ENCODE measurements around the gene RAPGEF5. TPM values are rescaled to one million over a fixed set of nuclear protein-coding genes. Genes with fewer than 3 reads are reported as not detected.

RAPGEF5 gene
- under 1 TPM; 0.26 to 0.56 TPM for total RNA-seq

DNA sequence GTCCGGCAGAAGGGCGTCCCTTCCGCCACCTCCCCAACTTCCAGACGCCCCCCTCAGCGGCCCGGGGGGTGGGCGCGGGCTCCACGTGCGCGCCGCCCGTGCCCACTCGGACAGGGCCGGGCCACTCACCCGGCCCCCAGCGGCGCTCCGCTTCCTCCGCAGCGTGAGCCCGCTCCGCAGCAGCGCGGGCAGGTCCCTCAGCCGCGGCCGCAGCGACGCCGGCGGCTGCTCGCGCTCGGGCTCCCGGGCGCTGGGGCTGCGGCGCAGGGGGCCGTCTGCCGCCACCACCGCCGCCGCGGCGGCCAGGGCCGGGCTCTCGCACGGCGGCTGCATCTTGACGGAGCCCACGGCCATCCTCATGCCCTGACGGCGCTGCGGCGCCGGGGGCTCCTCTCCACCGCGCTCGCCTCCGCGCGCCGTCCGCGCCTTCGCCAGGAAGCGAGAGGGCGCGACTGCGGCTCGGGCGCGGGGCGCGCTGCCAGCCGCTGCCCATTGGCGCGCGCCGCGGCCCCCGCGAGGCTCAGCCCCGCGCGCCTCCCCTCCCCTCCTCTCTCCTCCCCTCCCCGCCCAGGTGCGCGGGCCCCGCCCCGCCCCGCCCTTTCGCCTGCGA lies at the start of gene RAPGEF5:
Gene RAPGEF5 (minus strand): TSS at position 454 of the 610 bp plus-strand sequence. CDS start 94 bp downstream, at position 360.
- no peak for ATAC-seq (replicated peaks)
- Mint-ChIP-seq H3K4me1 (no peaks in the 10 kb centered on the region), H3K36me3 (ENCODE audit: low read depth) (peaks cover 4% of the 10 kb centered on the region), H3K4me3 (peak within 1 kb of the TSS; percentile 59), H3K27ac (no peak within 1 kb of the TSS), H3K9me3 (peaks cover 3% of the 10 kb centered on the region), H3K27me3 (peaks cover 37% of the 10 kb centered on the region)

DNA sequence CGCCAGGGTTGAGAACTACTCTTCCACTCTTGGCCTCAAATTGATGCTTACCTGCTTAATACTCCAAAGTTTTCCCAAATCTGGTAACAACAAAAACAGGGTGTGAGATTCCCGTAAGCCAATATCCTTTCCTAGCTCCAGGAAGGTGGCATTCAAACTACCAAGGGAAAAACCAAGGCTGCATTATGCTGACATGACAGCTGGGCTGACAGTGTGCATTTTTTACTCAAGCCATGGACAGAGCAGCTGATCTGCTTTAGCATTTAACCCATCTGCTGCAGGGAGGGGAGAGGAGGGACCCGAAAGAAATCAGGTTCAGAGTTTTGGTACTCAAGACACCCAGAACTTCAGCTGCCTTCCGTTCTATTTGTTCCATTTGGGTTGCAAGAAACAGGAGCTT lies 49.8 kb upstream of the RAPGEF5 start:
- ATAC-seq (replicated peaks), result no peak
- Mint-ChIP-seq H3K4me3 (no peak overlapping the region), H3K36me3 (ENCODE audit: low read depth) (no peaks in the 10 kb centered on the region), H3K9me3 (no peaks in the 10 kb centered on the region), H3K27ac (no peak overlapping the region), H3K27me3 (no peaks in the 10 kb centered on the region), H3K4me1 (peaks cover 9% of the 10 kb centered on the region)

- Mint-ChIP-seq H3K36me3 (ENCODE audit: low read depth) (no peaks in the 10 kb centered on the region), H3K4me1 (peaks cover 9% of the 10 kb centered on the region), H3K27ac (no peak overlapping the region), H3K9me3 (no peaks in the 10 kb centered on the region), H3K4me3 (no peak overlapping the region), H3K27me3 (no peaks in the 10 kb centered on the region)
- ATAC-seq (replicated peaks), result no peak
These were observed 47.6 kb upstream of the RAPGEF5 start for GRCh38 chr7:22404421-22405023.

- Mint-ChIP-seq H3K4me1 (peaks cover 9% of the 10 kb centered on the region), H3K4me3 (no peak overlapping the region), H3K27ac (no peak overlapping the region), H3K27me3 (no peaks in the 10 kb centered on the region), H3K36me3 (ENCODE audit: low read depth) (no peaks in the 10 kb centered on the region), H3K9me3 (no peaks in the 10 kb centered on the region)
- no peak for ATAC-seq (replicated peaks)
These were observed 46.4 kb upstream of the RAPGEF5 start for GRCh38 chr7:22403344-22403743.

DNA sequence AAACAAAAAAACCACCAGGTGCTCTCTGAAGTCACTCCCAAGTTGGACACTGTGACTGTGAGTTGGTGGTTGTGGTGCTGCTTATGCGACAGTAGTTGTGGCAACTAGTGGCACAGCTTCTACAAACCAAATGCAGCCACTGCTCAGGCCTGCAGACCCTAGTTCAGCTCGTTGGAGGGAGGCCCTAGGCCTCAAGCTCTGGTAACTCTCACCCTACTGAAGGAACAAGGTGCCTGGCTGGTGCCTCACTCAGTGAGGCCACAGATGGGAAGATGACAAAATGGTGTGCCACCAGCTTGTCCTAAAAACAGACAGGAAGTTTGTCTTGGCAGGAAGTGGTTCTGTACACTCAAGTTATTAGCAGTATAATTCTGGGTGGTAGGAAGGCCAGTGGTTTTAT lies 45.3 kb upstream of the RAPGEF5 start:
- Mint-ChIP-seq H3K9me3 (no peaks in the 10 kb centered on the region), H3K4me1 (peaks cover 9% of the 10 kb centered on the region), H3K27ac (no peak overlapping the region), H3K27me3 (no peaks in the 10 kb centered on the region), H3K4me3 (no peak overlapping the region), H3K36me3 (ENCODE audit: low read depth) (no peaks in the 10 kb centered on the region)
- ATAC-seq (replicated peaks), result peak; percentile 42

DNA sequence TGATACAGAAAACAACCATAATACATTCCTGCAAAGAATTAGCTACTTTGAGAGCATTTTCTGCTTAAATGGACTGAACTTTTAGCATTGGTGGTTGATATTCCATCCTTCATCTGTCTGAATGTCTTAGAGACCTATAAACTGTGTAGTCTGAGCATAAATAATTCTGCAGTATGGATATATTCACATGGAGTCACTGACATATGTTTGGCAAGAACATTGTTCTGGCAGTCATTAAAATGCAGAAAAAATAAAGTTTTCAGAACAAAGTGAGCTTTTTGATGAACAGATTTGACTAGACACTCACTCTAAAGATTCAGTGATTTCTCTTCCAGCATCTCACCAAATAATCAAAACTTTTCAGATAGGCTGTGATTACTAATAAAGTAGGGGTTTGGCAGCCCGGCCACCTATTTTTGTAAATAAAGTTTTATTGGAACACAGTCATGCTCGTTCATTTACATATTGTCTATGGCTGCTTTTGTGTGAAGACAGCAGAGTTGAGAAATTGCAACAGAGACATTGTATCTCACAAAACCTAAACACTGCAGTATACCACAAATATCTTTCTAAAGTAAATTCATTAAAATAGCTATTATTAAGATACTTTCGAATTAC lies 44.1 kb upstream of the RAPGEF5 start:
- ATAC-seq (replicated peaks), result no peak
- Mint-ChIP-seq H3K9me3 (no peaks in the 10 kb centered on the region), H3K4me1 (peaks cover 9% of the 10 kb centered on the region), H3K36me3 (ENCODE audit: low read depth) (no peaks in the 10 kb centered on the region), H3K27ac (no peak overlapping the region), H3K27me3 (no peaks in the 10 kb centered on the region), H3K4me3 (no peak overlapping the region)

DNA sequence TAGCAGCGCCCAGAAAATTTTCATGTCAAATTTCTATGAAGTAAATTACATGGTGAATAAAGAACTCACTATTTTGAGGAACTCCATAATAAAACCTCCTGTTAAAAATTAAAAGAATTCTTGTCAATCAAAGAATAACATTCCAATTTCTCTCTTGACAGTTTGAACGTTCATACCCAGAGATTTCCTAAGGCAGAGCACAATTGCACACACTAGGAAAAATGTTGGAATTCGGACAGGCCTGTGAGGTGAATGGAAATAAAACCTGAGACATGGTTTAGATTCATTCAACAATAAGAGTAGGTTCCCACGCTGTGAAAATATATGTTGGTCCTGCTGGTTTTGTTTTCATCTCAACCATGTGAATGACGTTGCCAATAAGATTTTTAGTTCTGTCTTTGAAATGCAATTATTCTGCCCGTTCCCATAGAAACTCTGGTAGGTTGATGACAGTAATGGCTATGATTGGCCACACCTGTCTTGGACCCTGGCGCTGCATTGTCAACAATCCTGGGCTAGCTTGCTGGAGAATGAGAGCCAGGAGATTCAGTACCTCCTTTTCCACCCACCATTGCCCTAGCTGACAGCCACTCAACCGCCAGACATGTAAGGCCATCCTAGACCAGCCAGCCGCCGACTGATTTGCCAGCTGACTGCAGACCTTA lies 43.3 kb upstream of the RAPGEF5 start:
- Mint-ChIP-seq H3K27ac (no peak overlapping the region), H3K4me3 (no peak overlapping the region), H3K4me1 (peaks cover 9% of the 10 kb centered on the region), H3K36me3 (ENCODE audit: low read depth) (no peaks in the 10 kb centered on the region), H3K27me3 (no peaks in the 10 kb centered on the region), H3K9me3 (no peaks in the 10 kb centered on the region)
- ATAC-seq (replicated peaks), result no peak

GRCh38 chr7:22399546-22399945 lies 42.6 kb upstream of the RAPGEF5 start:
- Mint-ChIP-seq H3K9me3 (no peaks in the 10 kb centered on the region), H3K36me3 (ENCODE audit: low read depth) (no peaks in the 10 kb centered on the region), H3K27me3 (peaks cover 1% of the 10 kb centered on the region), H3K27ac (no peak overlapping the region), H3K4me1 (peaks cover 9% of the 10 kb centered on the region), H3K4me3 (no peak overlapping the region)
- ATAC-seq (replicated peaks), result no peak

DNA sequence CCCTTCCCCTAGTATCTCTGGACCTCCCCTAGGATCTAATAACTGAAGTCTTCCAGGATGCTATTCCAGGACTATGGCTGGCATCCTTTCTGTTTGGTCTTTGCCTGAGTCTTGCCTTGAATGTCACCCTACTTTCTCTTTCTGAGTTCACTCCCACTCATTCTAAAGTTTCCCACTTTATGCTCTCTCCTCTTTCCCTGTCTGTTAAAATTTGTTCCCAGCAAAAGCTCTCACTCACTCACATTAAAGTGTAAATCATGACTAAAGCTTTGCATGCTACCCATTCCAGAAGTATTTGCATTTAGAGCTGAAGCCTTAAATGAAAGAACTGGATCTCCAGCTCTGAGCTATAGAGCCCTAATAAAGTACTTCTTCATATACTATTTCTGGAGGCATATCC lies 42.1 kb upstream of the RAPGEF5 start:
- no peak for ATAC-seq (replicated peaks)
- Mint-ChIP-seq H3K9me3 (no peaks in the 10 kb centered on the region), H3K4me1 (peaks cover 9% of the 10 kb centered on the region), H3K36me3 (ENCODE audit: low read depth) (no peaks in the 10 kb centered on the region), H3K27me3 (peaks cover 4% of the 10 kb centered on the region), H3K27ac (no peak overlapping the region), H3K4me3 (no peak overlapping the region)

DNA sequence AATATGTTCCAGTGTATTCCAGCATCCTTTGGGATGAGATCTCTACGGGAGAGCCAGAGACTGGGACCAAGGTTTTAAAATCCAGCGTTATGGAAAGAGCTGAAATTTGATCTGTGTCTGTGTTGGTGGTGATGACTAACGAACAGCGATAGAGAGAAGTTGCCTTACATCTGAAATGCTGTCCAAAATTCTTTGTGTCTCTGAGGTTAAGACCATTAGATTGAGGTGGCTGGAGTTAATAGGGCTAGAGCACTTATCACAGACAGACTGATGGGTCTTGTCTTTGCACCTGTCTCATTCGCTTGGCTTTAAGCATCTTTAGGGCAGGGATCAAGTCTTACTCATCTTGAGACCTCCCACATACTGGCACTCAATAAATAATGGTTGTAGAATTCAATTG lies 41.0 kb upstream of the RAPGEF5 start:
- no peak overlapping the region for H3K27ac Mint-ChIP-seq
- H3K4me1 Mint-ChIP-seq, result peaks cover 4% of the 10 kb centered on the region
- no peak overlapping the region for H3K4me3 Mint-ChIP-seq
- ATAC-seq (replicated peaks), result no peak
- H3K27me3 Mint-ChIP-seq, result peaks cover 9% of the 10 kb centered on the region
- H3K36me3 Mint-ChIP-seq (ENCODE audit: low read depth), result no peaks in the 10 kb centered on the region
- H3K9me3 Mint-ChIP-seq, result no peaks in the 10 kb centered on the region

DNA sequence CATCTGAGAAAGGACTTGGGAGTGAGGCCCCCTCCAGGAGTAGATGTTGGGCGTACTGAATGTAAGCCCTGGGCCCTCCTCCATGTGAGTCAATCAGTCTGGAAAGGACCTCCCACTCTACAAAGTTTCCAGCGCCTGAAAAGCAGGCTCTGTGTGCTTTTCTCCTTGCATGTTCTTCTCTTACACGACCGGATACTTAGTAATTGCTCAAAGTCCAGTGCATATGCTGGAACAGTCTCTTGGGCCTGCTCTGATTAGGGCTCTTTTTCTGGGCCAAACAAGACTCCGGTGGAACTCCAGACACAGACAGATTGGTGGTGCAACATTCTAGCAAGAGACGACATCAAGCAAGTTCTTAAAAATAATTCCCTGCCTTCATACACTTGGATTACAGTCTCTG lies 38.3 kb upstream of the RAPGEF5 start:
- no peaks in the 10 kb centered on the region for H3K36me3 Mint-ChIP-seq (ENCODE audit: low read depth)
- no peak for ATAC-seq (replicated peaks)
- no peaks in the 10 kb centered on the region for H3K4me1 Mint-ChIP-seq
- H3K9me3 Mint-ChIP-seq, result no peaks in the 10 kb centered on the region
- peaks cover 9% of the 10 kb centered on the region for H3K27me3 Mint-ChIP-seq
- H3K27ac Mint-ChIP-seq, result no peak overlapping the region
- no peak overlapping the region for H3K4me3 Mint-ChIP-seq

DNA sequence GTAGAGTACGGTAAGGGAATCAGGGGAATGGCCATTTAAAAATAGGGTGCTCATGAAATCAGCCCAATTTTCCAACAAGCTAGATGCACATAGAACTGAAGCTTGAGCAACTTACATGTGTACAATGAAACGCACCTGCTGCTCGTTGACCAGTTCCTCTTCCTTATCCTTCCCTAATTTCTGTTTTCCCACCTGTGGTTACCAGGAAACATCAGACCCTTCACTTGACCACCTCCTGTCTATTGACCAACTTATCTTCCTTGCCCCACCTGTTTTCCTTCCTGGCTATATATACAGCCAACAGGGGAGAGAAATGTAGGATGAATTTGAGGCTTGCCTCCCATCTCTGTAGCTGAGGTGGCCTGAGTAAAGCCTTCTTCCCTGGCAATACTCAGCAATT lies 37.8 kb upstream of the RAPGEF5 start:
- Mint-ChIP-seq H3K4me3 (no peak overlapping the region), H3K36me3 (ENCODE audit: low read depth) (no peaks in the 10 kb centered on the region), H3K27ac (no peak overlapping the region), H3K4me1 (no peaks in the 10 kb centered on the region), H3K27me3 (peaks cover 9% of the 10 kb centered on the region), H3K9me3 (no peaks in the 10 kb centered on the region)
- ATAC-seq (replicated peaks), result no peak

DNA sequence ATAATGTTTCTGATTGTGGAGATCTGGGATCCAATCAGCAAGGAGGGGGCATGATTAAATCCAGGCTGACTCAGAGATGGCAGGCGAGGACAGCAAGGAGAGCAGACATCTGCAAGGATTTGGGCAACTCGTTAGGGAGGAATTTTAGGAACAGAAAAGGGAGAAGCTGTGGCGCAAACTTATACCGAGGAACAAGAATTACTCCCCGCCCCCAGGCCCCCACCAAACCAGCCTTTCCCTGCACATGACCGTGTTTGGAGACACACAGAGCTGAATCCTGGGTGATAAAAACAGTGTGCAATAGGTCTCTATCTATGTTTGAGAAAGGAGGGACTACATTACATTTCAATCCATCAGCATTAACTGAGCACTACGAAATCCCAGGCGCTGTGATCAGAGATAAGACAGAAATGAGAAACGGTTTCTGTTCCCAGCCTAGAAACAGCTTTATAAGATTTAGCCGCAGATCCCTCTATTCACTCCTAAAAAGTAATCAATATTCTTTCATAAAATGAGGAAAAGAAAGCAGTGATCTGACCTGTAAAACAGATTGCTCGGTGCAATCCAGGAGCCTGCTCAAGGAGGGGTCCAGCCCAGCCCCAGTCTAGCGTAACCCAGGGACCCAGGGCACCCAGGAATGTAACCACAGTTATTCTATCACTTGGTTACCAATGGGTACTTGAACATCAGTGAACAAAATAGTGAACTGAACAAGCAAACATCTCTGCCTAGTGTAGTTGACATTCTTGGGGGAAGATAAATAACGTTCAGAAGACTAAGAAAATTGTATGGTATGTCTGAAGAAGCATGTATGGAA lies 37.2 kb upstream of the RAPGEF5 start:
- Mint-ChIP-seq H3K9me3 (no peaks in the 10 kb centered on the region), H3K4me3 (no peak overlapping the region), H3K36me3 (ENCODE audit: low read depth) (no peaks in the 10 kb centered on the region), H3K4me1 (no peaks in the 10 kb centered on the region), H3K27ac (no peak overlapping the region), H3K27me3 (peaks cover 9% of the 10 kb centered on the region)
- no peak for ATAC-seq (replicated peaks)

DNA sequence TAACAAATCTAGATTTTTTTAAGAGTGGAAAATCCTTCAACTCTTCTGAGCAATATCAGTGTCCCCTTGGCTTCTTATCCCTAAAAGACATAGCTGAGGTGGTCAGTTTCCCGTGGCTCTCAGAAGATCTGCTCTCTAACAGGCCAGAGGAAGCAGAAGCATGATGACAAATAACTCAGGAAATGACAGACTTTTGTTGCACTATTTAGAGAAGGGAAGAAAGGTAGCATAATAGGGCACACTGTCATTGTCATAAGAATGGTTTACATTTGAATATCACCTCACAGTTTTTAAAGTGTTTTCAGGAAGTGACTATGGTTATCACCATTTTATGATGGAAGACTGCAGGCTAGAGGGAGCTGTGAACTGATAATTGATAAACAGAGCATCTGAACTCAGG lies 33.6 kb upstream of the RAPGEF5 start:
- ATAC-seq (replicated peaks), result peak; percentile 12
- Mint-ChIP-seq H3K4me3 (no peak overlapping the region), H3K36me3 (ENCODE audit: low read depth) (no peaks in the 10 kb centered on the region), H3K27ac (no peak overlapping the region), H3K4me1 (no peaks in the 10 kb centered on the region), H3K9me3 (no peaks in the 10 kb centered on the region), H3K27me3 (peaks cover 13% of the 10 kb centered on the region)

Measured in activated T-helper 17 cell treated with anti-CD3 and anti-CD28 coated beads, Interleukin-2, amount 50 U/mL, for 72 hours (primary cell).